ENCODE data around the gene TRMU.

Gene TRMU, protein sequence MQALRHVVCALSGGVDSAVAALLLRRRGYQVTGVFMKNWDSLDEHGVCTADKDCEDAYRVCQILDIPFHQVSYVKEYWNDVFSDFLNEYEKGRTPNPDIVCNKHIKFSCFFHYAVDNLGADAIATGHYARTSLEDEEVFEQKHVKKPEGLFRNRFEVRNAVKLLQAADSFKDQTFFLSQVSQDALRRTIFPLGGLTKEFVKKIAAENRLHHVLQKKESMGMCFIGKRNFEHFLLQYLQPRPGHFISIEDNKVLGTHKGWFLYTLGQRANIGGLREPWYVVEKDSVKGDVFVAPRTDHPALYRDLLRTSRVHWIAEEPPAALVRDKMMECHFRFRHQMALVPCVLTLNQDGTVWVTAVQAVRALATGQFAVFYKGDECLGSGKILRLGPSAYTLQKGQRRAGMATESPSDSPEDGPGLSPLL

DNA sequence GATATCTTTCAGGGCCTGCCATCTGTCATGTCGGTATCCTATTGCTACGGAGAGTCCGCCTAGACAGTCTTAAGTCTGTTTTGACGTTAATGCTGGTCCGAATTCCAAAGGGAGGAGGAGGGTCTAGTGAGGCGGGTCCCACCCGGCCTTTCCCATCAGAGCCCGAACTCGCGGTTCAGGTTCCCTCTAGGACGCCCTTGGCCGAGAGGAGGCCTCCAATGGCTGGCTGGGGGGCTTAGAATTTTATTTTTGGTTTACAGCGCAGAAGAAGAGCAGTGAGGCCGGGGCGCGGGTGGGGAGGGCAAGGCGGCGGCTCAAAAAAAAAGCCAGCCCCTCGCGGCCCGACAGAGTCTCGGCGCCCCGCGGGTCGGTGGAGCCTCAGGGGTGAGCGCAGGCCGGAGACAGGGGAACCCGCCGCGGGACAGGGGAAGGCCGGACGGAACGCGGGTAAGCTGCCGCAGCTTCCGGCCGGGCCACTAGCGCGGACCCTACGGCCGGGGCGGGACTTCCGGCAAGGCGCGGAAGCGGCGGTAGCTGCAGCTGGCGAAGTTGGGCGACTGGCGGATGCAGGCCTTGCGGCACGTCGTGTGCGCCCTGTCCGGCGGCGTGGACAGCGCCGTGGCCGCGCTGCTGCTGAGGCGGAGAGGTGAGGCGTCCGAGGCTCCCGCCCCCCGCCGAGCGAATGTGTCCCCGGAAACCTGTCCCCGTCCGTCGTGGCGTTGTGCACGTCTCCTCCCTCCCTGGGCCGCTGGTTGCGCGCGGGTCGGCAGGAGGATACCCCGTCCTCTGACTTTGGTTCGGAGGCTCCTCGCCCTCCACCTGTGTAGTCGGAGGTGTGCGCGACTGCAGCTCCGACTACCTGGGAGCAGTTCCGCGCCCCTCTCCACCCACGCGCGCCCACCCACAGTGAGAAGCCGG lies at the start of gene TRMU:
Gene TRMU, plus strand, starts transcription at position 514 of the 918 bp plus-strand sequence. Its CDS starts 51 bp downstream, at position 565.
- peak in 52 of 56 donors; percentile 23 to 87 (median 65) for DNase-seq

DNA sequence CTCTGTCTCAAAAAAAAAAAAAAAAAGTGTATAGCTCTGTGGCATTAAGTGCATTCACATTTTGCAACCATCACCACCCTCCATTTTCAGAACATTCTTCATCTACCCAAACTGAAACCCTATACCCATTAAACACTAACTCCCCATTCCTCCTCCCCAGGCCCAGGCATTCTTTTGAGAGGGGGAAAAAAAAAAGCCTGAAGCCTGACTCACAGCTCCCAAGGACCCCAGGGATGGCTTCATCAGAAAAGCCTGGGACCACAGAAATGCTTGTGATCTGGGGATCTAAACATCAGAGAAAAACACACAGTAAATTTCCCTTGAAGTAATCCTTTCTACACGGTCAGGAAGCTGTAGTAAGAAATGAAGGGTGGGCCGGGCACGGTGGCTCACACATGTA lies 49.5 kb upstream of the TRMU start:
- no peak for DNase-seq

DNA sequence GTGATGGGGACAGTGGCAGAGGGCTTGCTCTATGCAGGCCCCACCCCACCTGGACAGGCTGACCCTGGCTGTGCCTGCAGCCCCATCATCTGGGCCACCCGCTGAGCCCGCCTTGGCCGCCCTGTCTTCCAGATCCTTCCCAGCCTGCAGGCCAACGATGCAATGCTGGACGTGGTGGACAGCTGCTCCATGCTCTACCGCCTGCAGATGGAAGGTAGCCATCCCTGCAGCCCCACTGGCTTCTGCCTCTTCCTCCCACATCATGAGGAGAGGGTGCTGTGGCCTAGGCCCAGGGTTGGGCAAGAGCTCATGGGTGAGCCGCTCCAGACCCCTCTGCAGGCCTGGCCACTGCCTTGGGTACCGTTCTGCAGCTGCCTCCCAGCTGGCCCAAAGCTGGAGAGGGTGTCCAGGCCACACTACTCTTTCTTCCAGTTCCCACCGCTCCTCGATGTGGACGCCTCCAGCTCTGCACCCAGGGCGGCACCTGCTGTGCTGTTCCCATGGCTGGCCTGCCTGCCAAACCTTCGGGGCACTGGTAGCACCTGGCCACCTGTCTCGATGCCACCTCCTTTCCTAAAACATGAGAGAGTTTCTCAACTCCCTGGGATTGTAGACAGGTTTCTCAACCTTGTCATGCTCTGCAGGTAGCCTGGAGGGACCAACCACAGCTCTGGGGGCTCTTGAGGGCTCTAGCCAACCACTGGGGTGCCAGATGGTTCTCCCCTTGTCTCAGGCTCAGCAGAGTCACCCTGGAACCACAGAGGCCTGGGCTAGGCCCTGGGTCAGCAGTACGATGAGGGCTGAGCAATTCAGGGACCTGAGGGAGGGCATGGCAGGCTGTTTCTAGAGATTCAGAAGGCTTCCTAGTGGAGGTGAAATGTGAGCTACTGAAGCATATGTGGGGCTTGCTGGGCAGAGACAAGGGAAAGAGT lies 48.3 kb upstream of the TRMU start:
- DNase-seq = no peak

DNA sequence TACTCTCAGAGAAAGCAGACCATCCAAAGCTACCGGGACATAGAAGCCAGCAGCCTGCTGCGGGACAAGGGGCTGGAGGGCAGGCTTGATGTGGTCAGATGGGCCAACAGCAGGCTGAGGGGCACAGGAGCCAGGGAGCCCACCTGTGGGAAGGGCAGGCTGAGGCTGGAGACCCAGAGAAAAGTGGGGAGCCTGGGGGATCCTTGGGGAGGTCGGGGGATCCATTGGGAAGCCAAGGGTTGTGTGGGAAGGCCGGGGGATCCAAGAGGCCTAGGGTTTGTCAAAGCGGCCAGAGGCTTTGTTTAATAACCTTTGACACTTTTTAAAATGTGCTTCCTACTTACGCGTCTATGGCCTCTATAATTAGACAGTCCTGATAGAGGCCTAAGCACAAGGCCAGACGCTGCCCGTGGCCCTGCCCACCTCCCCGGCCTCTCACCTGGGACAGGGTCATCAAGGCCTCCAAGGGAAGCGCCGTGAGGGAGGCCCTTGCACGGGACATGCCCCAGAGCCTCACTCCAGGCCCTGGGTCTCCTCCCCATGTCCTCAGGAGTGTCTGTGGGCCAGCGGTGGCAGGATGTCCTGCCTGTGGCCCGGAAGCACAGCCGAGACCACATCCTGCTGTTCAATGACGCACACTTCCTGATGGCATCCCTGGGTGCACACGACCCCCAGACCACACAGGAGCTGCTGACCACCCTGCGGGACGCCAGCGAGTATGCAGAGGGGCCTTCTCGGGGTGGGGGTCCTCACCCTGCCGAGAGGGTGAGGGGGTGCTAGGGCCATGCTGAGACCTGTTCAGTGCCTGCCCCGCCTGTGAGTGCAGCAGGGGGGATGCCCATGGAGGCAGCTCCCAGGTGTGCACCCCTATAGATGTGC lies 47.4 kb upstream of the TRMU start:
- no peak for DNase-seq

DNA sequence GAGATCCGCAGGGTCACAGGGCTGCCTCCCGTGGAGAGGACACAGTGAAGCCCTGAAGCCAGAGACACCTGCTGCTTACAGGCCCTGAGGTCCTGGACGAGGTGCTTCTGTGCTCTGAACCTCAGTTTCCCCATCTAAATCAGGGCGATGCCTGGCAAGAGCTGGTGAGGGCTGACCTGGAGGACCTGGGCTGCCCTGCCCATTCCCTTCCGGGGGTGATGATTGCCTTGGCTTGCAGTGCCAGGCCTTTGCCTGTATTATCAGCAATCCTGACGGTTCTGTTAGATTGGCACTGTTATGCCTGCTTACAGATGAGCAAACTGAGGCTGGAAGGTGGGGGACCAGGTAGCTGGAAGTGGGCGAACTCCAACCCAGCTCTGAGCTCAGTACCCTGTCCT lies 46.7 kb upstream of the TRMU start:
- no peak for DNase-seq

DNA sequence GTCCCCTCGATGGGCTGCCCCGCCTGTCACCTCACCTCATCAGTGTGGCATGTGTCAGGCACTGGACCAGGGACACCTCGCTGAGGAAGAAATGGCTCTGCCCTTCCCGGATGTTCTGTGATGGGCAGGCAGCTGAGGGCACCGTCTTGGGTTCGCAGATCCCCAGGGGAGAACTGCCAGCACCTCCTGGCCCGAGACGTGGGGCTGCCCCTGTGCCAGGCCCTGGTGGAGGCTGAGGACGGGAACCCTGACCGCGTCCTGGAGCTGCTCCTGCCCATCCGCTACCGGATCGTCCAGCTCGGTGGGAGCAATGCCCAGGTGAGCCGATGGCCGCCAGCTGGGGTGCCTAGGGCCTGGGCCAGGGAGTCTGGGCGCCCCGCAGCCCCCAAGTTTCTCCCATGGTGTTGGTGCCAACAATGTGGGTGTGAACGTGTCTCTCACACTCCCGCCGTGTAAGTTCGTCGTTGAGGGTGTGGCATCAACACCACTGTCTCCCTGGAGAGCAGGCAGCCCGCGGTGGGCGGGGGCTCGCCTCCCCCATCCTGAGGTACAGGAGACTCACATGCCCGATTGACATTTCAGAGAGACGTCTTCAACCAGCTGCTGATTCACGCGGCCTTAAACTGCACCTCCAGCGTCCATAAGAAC lies 46.1 kb upstream of the TRMU start:
- DNase-seq = no peak

DNA sequence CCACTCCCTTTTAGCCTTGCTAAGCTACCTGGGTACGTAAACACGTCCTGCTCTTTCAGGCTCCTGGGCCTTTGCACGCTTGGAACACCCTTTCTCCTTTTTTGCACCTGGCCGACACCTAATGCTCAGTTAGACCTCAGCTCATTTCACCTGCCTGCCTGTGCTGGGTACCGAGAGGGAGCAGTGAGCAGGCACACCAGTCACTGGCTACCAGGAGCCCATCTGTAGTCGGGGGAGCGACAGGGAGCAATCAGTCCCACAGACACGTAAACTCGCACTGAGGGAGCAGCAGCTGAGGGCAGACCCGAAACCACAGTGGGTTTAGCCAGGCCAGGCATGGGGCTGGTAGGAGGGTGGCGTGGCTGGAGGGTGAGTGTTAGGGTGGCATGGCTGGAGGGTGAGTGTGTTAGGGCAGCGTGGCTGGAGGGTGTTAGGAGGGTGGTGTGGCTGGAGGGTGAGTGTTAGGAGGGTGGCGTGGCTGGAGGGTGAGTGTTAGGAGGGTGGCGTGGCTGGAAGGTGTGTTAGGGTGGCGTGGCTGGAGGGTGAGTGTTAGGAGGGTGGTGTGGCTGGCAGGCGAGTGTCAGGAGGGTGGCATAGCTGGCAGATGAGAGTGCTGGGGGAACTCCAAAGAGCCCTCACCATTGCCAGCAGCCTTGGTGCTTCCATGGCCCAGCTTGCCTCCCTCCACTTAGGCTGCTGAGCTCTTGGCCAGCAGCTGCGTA lies 45.2 kb upstream of the TRMU start:
- DNase-seq = no peak

DNA sequence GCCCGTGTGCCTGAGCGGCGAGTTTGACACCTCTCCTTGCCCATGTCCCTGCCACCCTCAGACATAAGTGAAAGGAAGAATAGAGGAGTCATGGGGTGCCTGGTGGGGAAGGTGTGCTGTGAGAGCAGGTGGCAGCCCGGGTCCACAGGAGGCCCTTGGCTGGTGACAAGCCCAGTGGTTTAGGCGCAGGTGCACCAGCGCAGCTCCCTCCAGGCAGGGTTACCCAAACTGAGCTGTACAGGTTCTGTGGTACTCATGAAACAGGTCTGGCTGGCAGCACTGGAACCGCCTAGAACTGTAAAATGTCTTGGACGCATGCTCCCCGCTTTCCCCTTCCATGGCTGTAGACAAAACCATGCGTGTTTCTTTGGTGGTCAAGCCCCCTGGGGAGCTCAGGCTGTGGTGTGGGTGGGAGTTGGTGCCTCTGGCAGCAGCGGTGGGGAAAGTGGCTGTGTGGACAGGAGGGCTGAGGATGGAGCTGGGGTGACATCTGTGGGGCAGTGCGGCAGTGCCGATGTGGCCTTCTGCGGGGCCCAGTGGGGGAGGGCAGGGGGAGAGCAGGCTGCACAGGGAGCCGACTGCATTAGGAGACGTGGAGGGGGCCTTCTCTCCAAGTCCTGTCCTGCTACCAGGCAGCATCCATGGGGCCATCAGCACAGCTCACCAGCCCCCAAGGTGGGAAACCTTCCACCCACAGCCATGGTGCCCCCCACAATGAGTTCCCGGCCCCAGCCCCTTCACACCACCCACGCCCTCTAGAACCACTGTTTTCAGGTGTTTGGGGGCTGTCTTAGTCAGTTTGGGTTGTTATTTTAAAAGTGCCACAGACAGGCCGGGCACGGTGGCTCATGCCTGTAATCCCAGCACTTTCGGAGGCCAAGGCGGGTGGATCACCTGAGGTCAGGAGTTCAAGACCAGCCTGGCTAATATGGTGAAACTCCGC lies 44.4 kb upstream of the TRMU start:
- no peak for DNase-seq

DNA sequence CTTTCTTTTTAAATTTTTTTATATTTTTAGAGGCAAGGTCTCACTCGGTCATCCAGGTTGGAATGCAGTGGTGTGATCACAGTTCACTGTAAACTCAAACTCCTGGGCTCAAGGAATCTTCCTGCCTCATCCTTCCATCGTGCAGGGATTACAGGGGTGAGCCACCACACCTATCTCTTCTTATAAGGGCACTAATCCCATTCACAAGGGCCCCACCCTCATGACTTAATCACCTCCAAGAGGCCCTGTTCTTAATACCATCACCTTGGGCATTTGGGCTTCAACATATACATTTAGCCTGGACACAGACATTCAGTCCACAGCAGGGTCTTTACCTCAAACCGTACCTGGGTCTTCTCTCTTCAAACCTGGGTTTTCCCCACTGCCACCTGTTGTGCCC lies 43.3 kb upstream of the TRMU start:
- no peak for DNase-seq

DNA sequence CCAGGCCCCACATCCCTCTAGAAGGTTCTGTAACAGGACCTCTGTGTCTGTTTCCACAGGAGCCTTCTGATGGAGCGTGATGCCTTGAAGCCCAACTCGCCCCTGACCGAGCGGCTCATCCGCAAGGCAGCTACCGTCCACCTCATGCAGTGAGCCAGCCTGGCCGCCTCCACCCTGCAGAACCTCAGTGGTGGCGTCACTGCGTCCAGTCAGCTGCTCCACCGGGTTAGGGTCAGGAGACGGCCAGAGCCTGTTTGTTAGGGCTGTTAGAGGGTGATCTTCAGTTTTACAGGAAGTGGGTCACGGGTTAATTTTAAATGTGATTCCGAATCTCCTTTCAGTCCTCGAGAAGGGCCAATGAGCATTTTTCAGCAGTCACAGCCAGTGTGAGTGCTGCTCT lies 42.8 kb upstream of the TRMU start:
- DNase-seq = peak in 3 of 56 donors; percentile 2 to 16 (median 7)

DNA sequence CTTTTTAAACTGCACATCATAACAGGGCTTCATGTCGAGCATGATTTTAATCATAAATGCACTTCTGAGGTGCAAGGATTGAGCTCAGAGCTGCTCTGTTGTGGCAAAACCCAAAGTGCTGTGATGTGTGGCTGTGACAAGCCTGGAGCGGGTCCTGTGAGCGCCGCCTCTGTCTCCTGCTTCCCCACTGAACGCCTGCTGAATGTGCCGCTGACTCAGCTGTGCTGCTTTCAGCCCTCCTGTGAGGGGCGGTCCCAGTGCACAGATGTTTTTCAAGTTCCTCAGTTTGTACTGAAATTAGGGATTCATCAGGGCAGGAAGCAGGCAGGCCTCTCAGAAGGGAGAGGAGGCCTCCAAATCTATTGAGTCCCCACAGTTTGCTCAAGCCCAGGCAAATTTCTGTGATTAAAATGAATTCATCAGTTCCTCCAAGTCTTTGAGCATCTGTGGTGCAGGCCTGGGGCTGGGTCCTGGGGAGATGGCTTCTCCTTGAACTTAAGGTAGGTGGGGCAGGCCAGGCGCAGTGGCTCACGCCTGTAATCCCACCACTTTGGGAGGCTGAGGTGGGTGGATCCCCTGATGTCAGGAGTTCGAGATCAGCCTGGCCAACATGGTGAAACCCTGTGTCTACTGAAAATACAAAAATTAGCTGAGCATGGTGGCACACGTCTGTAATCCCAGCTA lies 41.8 kb upstream of the TRMU start:
- DNase-seq = peak in 30 of 56 donors; percentile 10 to 65 (median 31)

DNA sequence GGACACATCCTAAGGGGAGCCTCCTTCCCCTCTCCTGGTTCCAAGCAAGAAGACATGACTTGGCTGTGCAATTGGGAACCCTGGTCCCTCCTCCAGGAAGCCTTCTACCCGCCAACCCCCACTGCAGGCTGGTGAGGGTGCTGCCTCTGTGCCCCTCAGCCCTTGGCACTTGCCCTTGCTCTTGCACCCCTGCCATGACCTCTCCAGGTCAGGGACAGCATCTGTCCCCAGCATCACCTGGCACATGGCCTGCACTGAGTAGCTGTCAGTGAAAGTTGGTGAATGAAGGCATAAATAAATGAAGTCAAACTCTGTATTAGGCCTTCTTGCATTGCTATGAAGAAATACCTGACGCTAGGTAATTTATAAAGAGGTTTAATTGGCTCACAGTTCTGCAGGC lies 40.7 kb upstream of the TRMU start:
- DNase-seq = no peak

DNA sequence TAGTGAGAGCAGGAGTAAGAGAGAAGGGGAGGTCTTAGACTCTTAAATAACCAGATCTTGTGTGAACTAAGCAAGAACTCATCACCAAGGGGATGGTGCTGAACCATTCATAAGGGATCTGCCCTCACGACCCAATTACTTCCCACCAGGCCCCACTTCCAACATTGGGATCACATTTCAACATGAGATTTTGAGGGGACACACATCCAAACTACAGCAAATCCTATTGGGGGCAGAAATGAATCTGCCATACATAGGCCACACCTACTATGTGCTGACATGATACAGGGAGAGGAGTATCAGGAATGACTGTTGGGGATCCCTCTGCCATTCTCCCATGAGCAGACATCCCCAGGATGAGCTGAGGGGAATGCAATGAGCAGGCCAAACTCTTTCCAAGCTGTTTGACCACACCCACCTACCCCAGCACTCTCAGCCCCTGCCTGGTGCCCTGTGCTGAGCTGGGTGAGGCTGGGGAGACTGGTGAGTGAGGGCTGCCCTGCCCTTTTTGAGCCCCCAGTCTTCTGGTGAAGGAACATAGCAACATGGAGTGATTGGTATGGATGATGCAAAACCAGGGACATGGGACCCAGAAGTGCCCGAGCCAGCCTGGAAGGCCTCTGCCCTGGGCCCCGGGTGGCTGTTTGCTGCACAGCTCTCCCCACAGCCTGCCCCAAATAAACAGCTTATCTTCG lies 40.1 kb upstream of the TRMU start:
- no peak for DNase-seq

DNA sequence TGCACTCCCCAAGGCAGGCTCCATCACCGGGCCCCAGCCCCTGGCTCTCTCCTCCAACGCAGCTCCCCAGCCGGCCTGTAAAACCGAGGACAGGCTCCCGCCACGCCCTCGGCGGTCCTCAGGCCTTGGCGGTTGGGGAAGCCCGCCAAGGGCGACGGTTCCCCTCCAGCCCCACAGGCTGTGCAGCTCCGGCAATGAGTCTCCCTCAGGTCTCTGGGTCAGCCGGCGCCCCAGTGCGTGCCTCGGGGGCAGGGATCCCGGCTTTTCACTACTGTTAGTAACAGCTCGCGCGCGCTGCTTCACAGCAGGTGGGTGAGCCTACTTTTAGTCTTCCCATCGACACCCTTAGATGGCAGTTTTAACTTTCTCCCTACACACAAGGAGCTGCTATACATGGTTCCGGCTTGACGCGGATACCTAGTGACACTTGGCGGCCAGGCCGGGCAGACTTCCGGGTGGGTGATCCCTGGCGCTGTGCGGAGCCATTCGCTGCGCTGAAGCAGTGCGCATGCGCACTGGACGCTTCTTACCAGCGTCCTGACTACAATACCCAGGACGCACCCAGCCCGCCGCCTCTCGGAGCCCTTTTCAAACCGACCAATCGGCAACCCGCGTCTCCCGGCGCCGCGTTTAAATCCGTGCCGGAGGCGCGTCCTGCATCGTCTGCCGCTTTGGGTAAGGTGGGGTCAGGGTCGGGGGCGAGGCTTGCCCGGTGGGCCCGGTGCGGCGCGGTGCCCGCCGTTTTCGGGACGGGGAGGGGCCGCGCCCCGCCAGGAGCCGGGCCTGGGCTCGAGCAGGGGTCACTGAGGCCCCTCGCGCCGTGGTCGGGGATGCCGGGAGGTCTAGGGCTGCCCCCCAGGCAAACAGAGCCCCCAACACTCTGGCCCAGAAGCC lies 39.0 kb upstream of the TRMU start, which contains the start of gene GTSE1:
Gene GTSE1, plus strand, starts transcription at position 614 of the 894 bp plus-strand sequence. CDS start 531 bp downstream, outside the sequence.
- DNase-seq = peak; percentile 49 to 99 (median 93)

DNA sequence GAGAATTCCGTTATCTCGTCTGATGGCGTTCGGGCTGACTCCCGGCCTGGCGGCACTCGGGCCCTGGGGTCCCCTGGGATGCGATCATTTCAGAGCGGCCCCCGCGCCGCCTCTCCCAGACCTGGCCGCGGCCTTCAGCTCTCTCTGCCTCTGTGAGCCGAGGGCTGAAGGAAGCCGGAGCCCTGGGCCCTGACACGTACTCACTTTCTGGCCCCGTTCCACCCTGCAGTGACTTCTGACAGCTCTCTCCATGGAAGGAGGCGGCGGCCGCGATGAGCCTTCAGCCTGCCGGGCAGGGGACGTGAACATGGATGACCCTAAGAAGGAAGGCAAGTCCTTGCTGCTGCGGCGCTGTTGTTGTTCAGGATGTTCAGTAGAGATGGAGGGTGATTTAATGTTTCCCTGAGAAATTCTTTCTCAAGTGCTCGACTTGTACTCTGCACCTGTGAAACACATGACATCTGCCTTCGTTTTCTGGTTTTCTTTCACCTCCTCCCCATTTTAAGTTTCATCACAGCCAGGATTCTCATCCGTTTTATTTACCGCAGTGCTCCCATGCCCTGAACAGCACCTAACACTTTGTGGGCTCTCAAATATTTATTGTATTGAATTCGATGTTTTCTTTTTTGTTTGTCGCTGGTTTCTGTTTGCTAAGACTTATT lies 38.2 kb upstream of the TRMU start:
- DNase-seq = peak in 3 of 56 donors; percentile 12 to 49 (median 30)

All from amygdala (tissue), 56 donors.